T-helper 2 cell (primary cell): ENCODE results near the gene PAIP2.
"Not testable (repeated sequence)": the region's sequence is repeated elsewhere in the genome, so short reads cannot be mapped to it uniquely, and the experiment has no call there.

Source experiments
- DNase-seq, 5 experiments: peaks; one replicate each; pipeline versions ENCODE4 v3.0.0 to v3.0.0-alpha.2; 2012 to 2022

Gene PAIP2

GRCh38 chr5:139392678-139393496, 51.2 kb downstream of the PAIP2 start:
- peak; percentile 58 to 91 (median 69) for DNase-seq

GRCh38 chr5:139393497-139394122, 52.0 kb downstream of the PAIP2 start:
- no peak for DNase-seq

- peak in 3 of 5 experiments; percentile 39 to 75 (median 42) for DNase-seq
These were observed 52.5 kb downstream of the PAIP2 start for GRCh38 chr5:139394123-139394653.

DNA sequence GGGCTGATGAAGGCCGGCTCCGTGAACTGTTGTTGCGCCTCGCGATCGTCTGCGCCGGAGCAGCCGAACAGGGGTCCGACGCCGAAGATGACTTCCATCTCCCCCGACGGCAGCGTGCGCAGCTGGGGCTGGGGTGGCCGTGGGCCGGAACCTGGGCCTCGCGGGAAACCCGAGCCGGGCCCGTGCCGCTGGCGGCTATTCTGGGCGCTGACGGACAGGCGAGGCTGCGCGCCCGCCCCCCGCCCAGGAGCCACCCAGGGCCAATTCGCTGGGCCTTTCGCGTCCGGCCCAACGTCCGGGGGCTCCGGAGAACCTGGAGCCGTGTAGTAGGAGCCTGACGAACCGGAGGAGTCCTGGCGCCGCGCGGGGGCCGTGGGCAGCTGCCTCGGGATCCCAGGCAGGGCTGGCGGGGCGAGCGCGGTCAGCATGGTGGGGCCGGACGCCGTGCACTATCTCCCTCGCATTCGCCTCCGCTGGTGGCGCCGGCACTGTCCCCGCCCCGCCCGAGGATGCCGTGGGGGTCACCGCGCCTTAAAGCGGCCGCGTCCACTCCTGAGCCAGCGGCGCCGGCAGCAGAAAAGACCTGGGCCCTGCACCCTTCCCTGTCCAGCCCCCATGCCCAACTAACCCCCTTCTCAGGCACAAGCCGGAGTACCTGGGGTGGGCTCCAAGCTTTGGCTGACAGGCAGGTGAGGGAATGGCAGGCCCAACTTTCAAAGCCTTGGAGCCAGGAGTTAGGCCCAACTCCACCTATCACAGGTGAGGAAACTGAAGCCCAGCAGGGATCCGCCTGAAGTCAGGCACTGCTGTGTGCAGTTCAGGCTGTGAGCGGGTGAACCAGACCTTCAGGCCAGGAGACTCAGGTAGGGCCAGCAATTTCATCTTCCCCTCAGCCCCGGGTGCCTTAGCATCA, 53.3 kb downstream of the PAIP2 start, which contains the start of gene PROB1:
PROB1 (minus strand) TSS at position 451 of the 913 bp plus-strand sequence; CDS start at position 428, 23 bp downstream.
- no peak for DNase-seq

- no peak for DNase-seq
These were observed 54.4 kb downstream of the PAIP2 start for GRCh38 chr5:139395844-139396640.

DNA sequence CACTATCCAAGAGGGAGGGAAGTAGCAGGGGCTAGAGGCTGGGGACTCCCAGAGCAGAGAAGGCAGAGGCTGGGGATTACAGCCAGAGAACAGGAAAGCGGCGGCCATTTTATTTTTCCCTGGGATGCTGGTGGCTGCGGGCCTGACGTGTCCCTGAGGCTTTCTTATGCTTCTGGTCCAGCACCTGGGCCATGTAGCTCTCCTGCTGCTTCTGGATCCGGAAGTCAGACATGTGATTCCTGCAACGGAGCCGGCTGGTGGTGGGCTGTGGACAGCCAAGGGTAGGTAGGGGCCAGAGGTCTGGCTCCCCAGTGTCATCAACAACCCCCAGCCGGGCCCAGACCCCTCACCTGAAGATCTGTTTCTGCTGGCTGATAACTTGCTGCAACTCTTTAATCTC, 55.0 kb downstream of the PAIP2 start:
- DNase-seq: no peak

GRCh38 chr5:139397921-139398320, 56.3 kb downstream of the PAIP2 start:
- DNase-seq: no peak

DNA sequence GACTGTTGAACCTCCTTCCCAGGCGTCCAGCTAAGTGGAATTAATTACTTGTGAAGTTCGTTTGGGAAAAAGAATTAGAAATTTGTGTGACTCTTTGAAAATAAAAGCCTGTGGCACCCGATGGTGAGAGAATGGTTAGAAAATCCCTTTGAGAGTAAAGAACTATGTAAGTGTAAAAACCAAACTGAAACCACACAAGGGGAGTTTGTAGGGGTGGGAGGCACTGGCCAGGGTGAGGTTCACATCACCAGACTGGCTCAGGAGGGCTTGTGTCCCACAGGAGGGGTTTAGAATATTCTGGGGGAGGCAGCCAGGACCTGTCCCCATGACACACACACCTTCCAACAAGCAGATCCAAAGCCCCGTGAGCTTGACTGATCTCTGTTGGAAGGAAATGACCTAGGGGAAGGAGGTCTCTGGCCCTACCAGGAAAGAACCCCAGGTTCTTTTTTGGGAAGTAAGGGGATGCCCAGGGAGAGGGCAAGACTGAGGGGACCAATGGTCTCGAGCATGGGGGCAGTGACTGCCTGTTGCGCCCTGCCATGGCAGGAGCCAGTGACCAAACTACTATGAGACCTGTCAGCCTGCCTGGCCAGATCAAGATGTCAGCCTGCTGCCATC, 58.0 kb downstream of the PAIP2 start:
- no peak for DNase-seq

- no peak for DNase-seq
These were observed 59.9 kb downstream of the PAIP2 start for GRCh38 chr5:139401546-139401945.

- DNase-seq: no peak
These were observed 61.0 kb downstream of the PAIP2 start for GRCh38 chr5:139402561-139403158.

DNA sequence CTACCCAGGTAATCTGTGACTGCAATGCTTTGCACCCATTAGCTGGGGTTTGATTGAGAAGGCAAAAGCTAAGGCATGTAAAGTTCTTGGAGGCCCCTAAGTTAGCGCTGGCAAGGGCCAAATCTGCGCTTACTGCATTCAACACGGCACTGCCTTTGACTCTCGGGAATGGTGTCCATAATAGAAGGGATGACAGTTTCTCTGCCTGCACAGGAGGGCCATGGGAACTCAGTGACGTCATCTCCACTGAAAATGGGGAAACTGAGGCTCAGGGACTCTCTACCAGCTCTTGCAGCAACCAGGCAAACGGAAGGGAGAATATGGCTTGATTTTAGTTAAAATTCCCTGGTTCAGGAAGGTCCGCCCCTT, 61.7 kb downstream of the PAIP2 start:
- no peak for DNase-seq

GRCh38 chr5:139403787-139404483, 62.3 kb downstream of the PAIP2 start, which contains the start of gene SPATA24:
Gene SPATA24, minus strand, starts transcription at chr5:139404089. Its CDS starts 29 bp downstream, at chr5:139404060.
- peak; percentile 92 to 99 (median 96) for DNase-seq

DNA sequence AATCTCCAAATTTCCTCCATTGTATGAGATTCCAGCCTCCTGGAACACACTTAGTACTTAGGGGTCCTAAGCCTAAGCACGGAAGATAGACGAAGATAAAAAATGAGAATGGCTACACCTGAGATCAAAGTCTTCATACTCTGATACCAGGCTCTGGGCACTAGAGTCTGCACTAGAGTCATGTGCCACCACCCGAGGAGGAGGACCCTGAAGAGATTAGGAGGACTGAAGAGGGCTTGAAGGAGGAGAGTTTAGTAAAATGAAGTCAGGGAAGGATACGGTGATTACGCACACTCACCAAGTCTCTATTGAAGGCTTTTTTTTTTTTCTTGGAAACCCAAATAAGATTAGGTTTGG, 62.8 kb downstream of the PAIP2 start:
- peak in 1 of 5 experiments; percentile 41 for DNase-seq

DNA sequence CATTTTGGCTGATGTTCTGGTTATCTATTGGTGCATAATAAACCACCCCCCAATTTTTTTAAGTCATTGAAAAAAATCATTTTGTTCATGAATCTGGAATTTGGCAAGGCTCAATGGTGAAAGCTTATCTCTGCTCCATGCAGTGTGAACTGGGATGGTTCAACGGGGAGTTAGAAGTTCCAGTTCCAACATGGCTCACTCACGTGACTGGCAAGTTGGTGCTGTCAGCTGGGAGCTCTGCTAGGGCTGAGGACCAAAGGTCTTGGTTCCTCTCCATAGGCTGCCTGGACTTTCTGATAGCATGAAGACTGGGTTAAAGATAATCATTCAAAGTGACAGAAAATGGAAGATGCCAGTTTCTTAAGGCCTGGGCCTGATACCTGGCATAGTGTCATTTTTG, 65.3 kb downstream of the PAIP2 start:
- no peak for DNase-seq

DNA sequence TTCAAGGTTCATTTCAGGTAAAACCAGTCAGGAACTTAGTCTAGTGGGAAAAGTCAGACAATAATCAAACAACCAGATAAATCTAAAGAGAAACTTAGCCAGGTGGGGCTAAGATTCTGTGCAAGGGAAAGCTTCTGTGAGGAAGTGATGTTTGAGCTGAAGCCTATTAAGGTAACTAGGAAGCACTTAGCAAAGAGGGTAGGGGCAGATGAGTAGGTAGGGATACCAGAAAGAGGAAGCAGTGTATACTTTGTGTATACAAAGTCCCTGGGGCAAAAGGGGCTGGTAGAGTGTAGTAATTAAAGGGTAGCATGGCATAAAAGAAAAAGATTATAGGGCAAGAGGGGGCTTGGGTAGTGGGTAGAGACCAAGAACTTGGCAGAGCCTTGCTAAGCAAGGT, 65.9 kb downstream of the PAIP2 start:
- no peak for DNase-seq

DNA sequence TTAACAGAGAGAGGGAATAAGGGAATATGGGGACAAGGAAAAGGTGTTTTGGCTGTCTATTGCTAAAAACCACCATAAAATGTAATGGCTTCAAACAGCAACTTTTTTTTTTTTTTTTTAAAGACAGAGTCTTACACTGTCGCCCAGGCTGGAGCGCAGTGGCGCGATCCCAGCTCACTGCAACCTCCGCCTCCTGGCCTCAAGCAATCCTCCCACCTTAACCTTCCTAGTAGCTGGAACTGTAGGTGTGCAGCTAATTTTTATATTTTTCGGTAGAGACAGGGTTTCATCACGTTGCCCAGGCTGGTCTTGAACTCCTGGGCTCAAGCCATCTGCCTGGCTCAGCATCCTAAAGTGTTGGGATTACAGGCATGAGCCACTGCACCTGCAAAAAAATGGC, 66.5 kb downstream of the PAIP2 start:
- DNase-seq: no peak

- DNase-seq: not testable (repeated sequence)
These were observed 67.5 kb downstream of the PAIP2 start for GRCh38 chr5:139409116-139409515.

- no peak for DNase-seq
These were observed 68.7 kb downstream of the PAIP2 start for GRCh38 chr5:139410121-139410992.
